Effector memory CD8-positive, alpha-beta T cell (primary cell): ENCODE measurements around the gene ZFAND2A.
A peak's percentile ranks its signal among the peaks of the same experiment; 100 is the strongest.
"Not testable (repeated sequence)": the region's sequence is repeated elsewhere in the genome, so short reads cannot be mapped to it uniquely, and the experiment has no call there.

ENCODE experiments used
- ATAC-seq: fragments of 150-1000 bp; cut with Tn5 transposase; replicated peaks from 2 replicates; pipeline ENCODE4 v1.10.0; 2021; ENCODE audit warnings: mild to moderate bottlenecking, moderate library complexity
- DNase-seq, 3 experiments: peaks; one replicate each; pipeline ENCODE4 v3.0.0; 2021
- H3K27ac Mint-ChIP-seq, 2 donors: one replicate each; pipeline ENCODE4 v1.8.0; 2022; ENCODE audit warnings: mild to moderate bottlenecking in 2 of 2, mixed read lengths in 2 of 2, moderate library complexity in 2 of 2
- H3K27me3 Mint-ChIP-seq, 2 donors: one replicate each; pipeline ENCODE4 v1.8.0; 2022; ENCODE audit warnings: mixed read lengths in 2 of 2
- H3K36me3 Mint-ChIP-seq: one replicate; pipeline ENCODE4 v1.8.0; 2022; ENCODE audit warnings: mild to moderate bottlenecking, moderate library complexity, mixed read lengths; ENCODE audit not compliant: insufficient read depth
- H3K4me1 Mint-ChIP-seq, 2 donors: one replicate each; pipeline ENCODE4 v1.8.0; 2022; ENCODE audit warnings: low read depth in 2 of 2, mixed read lengths in 2 of 2
- H3K4me3 Mint-ChIP-seq, 2 donors: one replicate each; pipeline ENCODE4 v1.8.0; 2022; ENCODE audit warnings: mild to moderate bottlenecking in 2 of 2, mixed read lengths in 2 of 2, moderate library complexity in 2 of 2
- H3K9me3 Mint-ChIP-seq, 2 donors: one replicate each; pipeline ENCODE4 v1.8.0; 2022; ENCODE audit warnings: mixed read lengths in 2 of 2

Gene ZFAND2A

DNA sequence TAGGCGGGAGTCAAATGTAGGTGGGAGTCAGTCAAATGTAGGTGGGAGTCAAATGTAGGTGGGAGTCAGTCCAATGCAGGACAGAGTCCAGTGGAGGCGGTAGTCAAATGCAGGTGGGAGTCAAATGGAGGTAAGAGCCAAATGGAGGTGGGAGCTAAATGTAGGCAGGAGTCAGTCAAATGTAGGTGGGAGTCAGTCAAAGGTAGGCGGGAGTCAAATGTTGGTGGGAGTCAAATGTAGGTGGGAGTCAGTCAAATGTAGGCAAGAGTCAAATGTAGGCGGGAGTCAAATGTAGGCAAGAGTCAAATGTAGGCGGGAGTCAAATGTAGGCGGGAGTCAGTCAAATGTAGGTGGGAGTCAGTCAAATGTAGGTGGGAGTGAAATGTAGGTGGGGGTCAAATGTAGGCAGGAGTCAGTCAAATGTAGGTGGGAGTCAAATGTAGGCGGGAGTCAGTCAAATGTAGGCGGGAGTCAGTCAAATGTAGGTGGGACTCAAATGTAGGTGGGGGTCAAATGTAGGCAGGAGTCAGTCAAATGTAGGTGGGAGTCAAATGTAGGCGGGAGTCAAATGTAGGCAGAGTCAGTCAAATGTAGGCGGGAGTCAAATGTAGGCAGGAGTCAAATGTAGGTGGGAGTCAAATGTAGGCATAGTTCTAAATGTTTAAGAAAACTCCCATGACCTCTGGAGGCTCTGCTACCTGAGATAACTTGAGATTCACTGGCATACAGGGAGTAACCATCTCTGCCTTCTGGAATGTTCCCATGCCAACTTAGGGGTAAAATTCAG is 30.2 kb upstream of the ZFAND2A start:
- no peak for ATAC-seq
- no peak for DNase-seq
- H3K27ac Mint-ChIP-seq, result no peak overlapping the region
- H3K9me3 Mint-ChIP-seq, result no peaks in the 10 kb centered on the region
- peaks cover 7 to 9% of the 10 kb centered on the region in 2 donors for H3K4me1 Mint-ChIP-seq
- H3K4me3 Mint-ChIP-seq, result no peak overlapping the region
- H3K27me3 Mint-ChIP-seq, result peaks cover 48 to 59% of the 10 kb centered on the region in 2 donors
- peaks cover 3% of the 10 kb centered on the region for H3K36me3 Mint-ChIP-seq

DNA sequence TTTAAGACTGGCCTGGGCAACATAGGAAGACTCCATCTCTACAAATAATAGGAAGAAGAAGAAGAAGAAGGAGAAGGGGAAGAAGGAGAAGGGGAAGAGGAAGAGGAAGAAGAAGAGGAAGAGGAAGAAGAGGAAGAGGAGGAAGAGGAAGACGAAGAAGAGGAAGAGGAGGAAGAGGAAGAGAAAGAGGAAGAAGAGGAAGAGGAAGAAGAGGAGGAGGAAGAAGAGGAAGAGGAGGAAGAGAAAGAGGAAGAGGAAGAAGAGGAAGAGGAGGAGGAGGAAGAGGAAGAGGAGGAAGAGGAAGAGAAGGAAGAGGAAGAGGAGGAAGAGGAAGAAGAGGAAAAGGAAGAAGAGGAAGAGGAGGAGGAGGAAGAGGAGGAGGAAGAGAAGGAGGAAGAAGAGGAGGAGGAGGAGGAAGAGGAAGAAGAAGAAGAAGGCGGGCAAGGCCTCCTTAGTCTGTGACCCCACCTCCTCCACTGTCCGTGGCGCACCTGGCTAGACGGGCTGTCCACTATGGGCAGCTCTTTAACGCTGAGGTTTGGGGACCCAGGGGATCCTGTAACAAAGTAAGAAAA is 28.8 kb upstream of the ZFAND2A start:
- Mint-ChIP-seq H3K27ac (no peak overlapping the region), H3K27me3 (peaks cover 50 to 63% of the 10 kb centered on the region in 2 donors), H3K36me3 (peaks cover 3% of the 10 kb centered on the region), H3K4me3 (no peak overlapping the region), H3K9me3 (no peaks in the 10 kb centered on the region), H3K4me1 (peaks cover 7 to 9% of the 10 kb centered on the region in 2 donors)
- DNase-seq (no peak), ATAC-seq (no peak)

DNA sequence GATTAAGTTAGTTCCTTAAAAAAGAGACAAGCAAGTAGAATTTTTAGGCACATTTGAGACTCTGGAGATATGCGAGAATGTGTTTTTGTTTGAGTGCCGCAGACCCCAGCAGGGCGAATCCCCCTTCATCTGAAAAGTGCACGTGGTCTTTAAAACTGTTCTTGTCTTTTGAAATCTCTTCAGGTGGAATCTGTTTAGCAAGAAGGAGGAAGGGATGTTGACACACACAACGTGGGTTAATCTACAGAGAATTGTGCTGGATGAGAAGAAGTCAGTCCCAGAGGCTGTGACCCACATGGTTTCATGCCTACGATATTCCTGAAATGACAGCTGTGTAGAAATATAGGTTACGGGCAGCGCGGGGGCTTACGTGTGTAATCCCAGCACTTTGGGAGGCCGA is 27.1 kb upstream of the ZFAND2A start:
- Mint-ChIP-seq H3K27me3 (peaks cover 50 to 58% of the 10 kb centered on the region in 2 donors), H3K9me3 (no peaks in the 10 kb centered on the region), H3K4me3 (no peak overlapping the region), H3K36me3 (peaks cover 3% of the 10 kb centered on the region), H3K4me1 (peaks cover 6 to 9% of the 10 kb centered on the region in 2 donors), H3K27ac (no peak overlapping the region)
- no peak for ATAC-seq
- DNase-seq, result no peak

DNA sequence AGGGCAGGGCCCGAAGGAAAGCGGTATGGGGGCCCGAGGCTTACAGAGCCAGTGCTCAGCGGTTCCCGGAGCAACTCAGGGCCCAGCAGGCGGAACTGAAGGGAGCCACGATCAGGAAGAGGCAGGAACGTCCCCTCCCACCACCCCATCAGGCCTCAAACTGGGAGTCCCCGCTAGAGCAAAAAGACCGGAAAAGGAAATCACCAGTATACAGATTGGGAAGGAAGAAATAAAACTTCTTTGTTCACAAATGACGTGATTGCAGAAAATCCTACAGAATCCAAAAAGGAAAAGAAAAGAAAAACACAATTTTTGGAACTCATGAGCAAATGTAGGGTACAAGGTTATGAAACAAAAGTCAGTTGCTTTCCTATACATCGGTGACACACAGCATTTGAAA is 21.6 kb upstream of the ZFAND2A start:
- Mint-ChIP-seq H3K27me3 (peaks cover 45 to 56% of the 10 kb centered on the region in 2 donors), H3K9me3 (no peaks in the 10 kb centered on the region), H3K36me3 (no peaks in the 10 kb centered on the region), H3K4me1 (peaks cover 5 to 9% of the 10 kb centered on the region in 2 donors), H3K4me3 (no peak overlapping the region), H3K27ac (no peak overlapping the region)
- ATAC-seq (no peak), DNase-seq (no peak)

DNA sequence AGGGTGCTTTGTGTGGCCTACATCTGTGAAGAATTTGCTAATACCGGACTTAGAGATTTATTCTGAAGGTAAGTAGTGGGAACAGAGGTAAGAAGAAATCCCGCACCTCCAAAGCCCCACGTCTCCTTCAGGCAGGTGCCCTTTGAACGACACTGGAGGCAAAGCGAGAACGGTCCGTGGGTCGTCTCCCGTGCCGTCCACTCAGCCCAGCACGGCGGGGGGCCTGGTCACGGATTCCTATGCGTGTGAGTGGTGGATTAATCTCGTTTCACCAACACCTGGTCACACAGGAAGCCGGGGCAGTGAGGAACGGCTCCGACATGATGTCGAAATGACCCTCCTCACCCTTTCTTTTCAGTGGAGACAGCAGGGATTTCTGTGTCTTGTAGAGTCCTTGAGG is 21.0 kb upstream of the ZFAND2A start:
- DNase-seq, result no peak
- H3K9me3 Mint-ChIP-seq, result no peaks in the 10 kb centered on the region
- no peak for ATAC-seq
- no peak overlapping the region for H3K4me3 Mint-ChIP-seq
- no peaks in the 10 kb centered on the region for H3K36me3 Mint-ChIP-seq
- H3K27ac Mint-ChIP-seq, result no peak overlapping the region
- H3K4me1 Mint-ChIP-seq, result peaks cover 7 to 15% of the 10 kb centered on the region in 2 donors
- H3K27me3 Mint-ChIP-seq, result peaks cover 39 to 50% of the 10 kb centered on the region in 2 donors

DNA sequence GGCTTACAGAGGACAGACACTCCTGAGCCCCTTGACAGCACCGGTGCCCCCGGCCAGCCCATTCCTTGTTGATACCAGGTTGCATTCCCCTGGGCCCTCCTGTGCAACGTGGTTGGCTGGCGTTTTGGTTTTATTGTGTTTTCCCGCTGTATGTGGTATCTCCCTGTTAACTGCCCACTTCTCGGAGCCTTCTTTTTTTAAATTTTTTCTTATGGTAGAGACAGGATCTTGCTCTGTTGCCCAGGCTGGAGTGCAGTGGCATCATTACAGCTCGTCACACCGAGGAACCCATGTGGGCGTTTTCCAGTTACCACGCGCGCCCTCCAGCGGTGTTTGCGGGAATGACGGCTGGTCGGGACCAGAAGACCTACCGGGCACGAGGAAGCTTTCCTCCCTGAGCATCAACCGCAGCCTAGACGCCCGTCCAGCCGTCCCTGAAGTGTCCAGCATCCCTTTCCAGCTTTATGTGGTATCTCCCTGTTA is 16.9 kb upstream of the ZFAND2A start:
- Mint-ChIP-seq H3K9me3 (no peaks in the 10 kb centered on the region), H3K4me1 (peaks cover 7 to 11% of the 10 kb centered on the region in 2 donors), H3K4me3 (peak overlapping the region; percentile 76 to 79), H3K27me3 (peaks cover 22 to 30% of the 10 kb centered on the region in 2 donors), H3K27ac (peak overlapping the region in 1 of 2 donors; percentile 81), H3K36me3 (no peaks in the 10 kb centered on the region)
- ATAC-seq, result peak; percentile 78
- peak; percentile 75 to 83 (median 77) for DNase-seq

DNA sequence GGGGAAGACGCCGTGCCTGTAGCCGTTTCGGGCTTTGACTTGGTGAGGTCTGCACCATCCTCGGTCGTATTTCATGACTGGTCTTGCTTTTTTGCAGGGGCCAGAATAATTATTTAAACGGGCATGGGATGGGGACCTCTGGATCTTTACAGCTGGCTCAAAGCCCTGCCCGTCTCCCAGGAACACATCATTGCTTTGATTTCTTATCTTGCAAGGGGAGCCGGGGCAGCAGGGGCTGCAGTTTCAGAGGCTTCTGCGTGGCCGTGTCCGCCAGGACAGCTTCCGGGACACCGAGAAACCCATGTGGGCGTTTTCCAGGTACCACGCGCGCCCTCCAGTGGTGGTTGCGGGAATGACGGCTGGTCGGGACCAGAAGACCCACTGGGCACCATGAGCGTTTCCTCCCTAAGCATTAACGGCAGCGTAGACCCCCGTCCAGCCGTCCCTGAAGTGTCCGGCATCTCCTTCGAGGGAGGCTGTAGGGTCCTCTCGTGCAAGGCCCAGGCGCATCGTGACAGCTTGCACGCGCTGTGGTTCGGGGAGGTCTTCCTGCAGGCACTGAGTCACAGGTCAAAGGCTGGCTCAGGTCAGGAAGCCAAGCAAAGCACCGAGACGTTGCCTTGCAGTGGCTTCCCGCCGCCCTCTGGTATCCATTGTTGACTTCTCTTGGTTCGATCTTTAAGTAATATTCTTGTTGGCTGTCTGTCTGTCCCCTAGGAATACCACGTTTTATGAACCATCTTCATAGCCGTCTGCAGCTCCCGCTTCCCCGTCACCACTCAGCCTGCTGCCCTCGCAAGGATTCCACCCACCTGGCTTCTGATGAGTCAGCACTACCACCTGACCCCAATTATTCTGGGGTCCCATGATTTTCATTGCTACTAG is 16.2 kb upstream of the ZFAND2A start:
- Mint-ChIP-seq H3K4me1 (peaks cover 7 to 11% of the 10 kb centered on the region in 2 donors), H3K4me3 (peak overlapping the region; percentile 76 to 79), H3K36me3 (no peaks in the 10 kb centered on the region), H3K27me3 (peaks cover 18 to 23% of the 10 kb centered on the region in 2 donors), H3K27ac (no peak overlapping the region), H3K9me3 (no peaks in the 10 kb centered on the region)
- DNase-seq (peak; percentile 78 to 83 (median 79)), ATAC-seq (peak; percentile 71)

DNA sequence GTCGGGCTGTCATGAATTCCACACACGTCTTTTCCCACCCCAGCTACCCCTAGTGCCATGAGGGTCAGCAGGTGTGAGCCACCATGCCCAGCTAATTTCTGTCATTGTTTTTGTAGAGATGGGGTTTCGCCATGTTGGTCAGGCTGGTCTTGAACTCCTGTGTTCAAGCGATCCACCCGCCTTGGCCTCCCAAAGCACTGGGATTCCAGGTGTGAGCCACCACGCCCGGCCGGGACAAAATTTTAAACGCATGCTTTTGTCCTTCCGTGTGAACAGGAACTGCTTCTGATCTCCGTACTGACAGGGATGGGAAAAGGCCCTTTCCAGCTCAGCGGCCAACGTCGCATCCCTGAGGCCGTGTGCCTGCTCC is 15.6 kb upstream of the ZFAND2A start:
- DNase-seq (no peak), ATAC-seq (no peak)
- H3K27ac Mint-ChIP-seq, result no peak overlapping the region
- no peaks in the 10 kb centered on the region for H3K36me3 Mint-ChIP-seq
- no peaks in the 10 kb centered on the region for H3K9me3 Mint-ChIP-seq
- H3K27me3 Mint-ChIP-seq, result peaks cover 12 to 17% of the 10 kb centered on the region in 2 donors
- H3K4me1 Mint-ChIP-seq, result peaks cover 7 to 11% of the 10 kb centered on the region in 2 donors
- H3K4me3 Mint-ChIP-seq, result peak overlapping the region; percentile 76 to 79

DNA sequence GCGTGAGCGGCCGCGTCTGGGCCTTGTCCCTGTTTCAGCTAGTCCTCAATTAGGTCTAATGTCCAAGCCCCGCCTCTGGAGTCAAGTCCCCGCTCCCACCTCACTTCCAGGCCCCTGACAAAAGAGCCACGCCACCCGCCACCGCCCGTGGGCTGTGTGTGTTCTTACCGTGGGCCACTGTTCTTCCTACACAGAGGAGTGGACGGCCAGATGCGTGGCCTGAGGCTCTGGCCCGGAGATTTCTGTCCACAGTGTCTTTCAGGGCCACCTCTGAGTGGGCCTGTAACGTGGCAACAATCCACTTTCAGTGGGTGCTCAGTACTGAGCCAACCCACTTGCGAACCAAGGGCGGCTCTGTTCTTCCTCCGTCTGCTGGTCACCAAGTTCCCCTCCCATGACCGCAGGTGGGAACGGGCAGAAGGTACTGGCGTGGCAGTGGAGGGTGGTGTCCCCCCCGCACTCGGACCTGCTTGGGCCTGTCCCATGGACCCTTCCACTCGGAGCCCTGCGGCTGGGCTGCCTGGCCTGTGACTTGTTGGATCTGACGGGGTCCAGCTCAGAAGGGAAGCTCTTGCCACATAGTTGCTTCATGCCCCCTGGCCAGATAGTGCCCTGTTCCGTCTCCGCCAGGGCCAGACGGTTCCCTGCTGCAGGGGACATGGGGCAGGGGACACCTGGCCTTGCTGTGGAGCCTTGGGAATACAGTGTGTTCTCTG is 15.0 kb upstream of the ZFAND2A start:
- Mint-ChIP-seq H3K4me1 (peaks cover 9 to 13% of the 10 kb centered on the region in 2 donors), H3K27me3 (peaks cover 7 to 11% of the 10 kb centered on the region in 2 donors), H3K36me3 (peaks cover under 1% of the 10 kb centered on the region), H3K4me3 (no peak overlapping the region), H3K9me3 (no peaks in the 10 kb centered on the region), H3K27ac (no peak overlapping the region)
- ATAC-seq (no peak), DNase-seq (no peak)

DNA sequence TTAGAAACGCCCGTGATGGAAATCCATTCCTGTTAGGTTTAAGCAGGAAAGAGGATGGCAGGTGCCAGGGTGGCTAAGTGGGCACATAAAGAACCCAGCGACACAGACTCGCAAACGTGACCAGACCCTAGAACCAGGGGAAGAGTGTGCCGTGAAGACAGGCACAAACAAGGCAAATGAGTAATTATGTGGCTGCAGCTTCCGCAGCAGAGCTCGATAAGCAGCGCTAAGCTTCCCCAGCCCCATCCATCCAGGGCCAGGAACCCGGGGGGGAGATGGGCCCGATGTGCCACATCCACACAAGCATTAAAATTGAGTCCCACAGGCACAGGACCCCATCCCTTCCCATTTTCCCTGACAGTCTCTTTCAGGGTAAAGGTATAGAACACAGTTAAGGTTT is 14.0 kb upstream of the ZFAND2A start:
- Mint-ChIP-seq H3K36me3 (peaks cover 8% of the 10 kb centered on the region), H3K27ac (no peak overlapping the region), H3K4me3 (no peak overlapping the region), H3K4me1 (peaks cover 17 to 21% of the 10 kb centered on the region in 2 donors), H3K27me3 (peaks cover 1 to 3% of the 10 kb centered on the region in 2 donors), H3K9me3 (no peaks in the 10 kb centered on the region)
- ATAC-seq, result no peak
- DNase-seq, result no peak

DNA sequence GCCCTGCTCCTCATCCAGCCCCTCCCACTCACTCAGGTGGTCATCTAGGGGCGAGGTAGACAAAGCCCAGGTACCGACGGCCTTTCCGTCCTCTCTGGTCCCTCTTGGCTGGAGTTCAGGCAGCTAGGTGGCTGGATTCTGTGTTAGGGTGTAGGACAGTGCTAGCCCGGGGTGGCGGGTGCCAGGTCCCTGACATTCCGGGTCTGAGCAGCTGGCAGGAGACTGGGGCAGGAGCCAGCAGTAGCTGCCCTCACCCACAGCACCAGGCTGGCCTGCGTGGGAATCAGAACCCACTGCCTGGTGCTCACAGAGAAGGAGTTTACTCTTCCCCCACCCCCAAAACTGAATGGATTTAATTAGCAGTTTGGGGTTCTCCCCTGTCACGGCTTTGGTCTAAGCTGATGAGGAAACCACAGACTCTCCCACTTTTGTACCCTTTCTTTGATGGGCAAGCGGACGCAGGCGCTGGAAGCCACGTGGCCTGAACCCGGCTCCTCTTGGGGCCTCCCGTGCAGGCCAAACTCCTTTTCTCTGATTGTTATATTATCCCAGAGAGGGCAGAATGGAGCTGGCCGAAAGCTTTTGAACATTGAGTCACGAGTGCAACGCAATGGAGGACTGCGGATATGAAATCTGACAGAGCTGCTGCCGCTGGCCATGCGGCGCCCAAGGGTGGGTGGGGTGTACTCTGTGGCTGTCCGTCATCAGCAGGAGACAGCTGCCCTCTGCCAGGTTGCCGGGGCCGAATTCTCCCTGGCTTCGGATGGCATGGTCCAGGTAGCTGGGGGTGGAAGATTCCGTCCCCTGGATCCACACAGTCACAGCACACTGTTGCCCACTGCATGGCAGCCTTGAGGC is 12.9 kb upstream of the ZFAND2A start:
- DNase-seq (no peak), ATAC-seq (no peak)
- no peak overlapping the region for H3K27ac Mint-ChIP-seq
- H3K4me3 Mint-ChIP-seq, result no peak overlapping the region
- peaks cover 8% of the 10 kb centered on the region for H3K36me3 Mint-ChIP-seq
- H3K4me1 Mint-ChIP-seq, result peaks cover 17 to 21% of the 10 kb centered on the region in 2 donors
- no peaks in the 10 kb centered on the region for H3K9me3 Mint-ChIP-seq
- no peaks in the 10 kb centered on the region for H3K27me3 Mint-ChIP-seq

DNA sequence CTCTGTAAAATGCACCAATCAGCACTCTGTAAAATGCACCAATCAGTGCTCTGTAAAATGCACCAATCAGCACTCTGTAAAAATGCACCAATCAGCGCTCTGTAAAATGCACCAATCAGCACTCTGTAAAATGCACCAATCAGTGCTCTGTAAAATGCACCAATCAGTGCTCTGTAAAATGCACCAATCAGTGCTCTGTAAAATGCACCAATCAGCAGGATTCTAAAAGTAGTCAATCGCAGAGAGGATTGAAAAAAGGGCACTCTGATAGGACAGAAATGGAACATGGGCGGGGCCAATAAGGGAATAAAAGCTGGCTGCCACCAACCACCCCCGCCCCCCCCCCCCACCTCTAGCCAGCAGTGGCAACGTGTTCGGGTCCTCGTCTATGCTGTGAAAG is 11.5 kb upstream of the ZFAND2A start:
- DNase-seq, H3K27ac Mint-ChIP-seq, ATAC-seq: not testable (repeated sequence)

More for the DNA sequence above, 11.5 kb upstream of the ZFAND2A start:
- H3K4me1 Mint-ChIP-seq, result peaks cover 11 to 15% of the 10 kb centered on the region in 2 donors
- H3K9me3 Mint-ChIP-seq, H3K27me3 Mint-ChIP-seq, H3K4me3 Mint-ChIP-seq, H3K36me3 Mint-ChIP-seq: not testable (repeated sequence)
